Renal cortical epithelial cell (primary cell): ENCODE results near the gene TERT. TPM values are rescaled to one million over a fixed set of nuclear protein-coding genes. Genes with fewer than 3 reads are reported as not detected.
"Not testable (repeated sequence)": the region's sequence is repeated elsewhere in the genome, so short reads cannot be mapped to it uniquely, and the experiment has no call there.

Source experiments
- DNase-seq: peaks from one replicate; pipeline ENCODE4 v3.0.0-alpha.2; 2011; ENCODE audit warnings: low read depth
- total RNA-seq: library from RNA; depleted of rRNA; stranded (reverse); fragments of >200 nt; gene quantifications from 2 replicates; pipeline ENCODE4 v1.2.3, GENCODE V29; 2014

Gene TERT
- total RNA-seq, 1 donor from 2014 or later = not detected

DNA sequence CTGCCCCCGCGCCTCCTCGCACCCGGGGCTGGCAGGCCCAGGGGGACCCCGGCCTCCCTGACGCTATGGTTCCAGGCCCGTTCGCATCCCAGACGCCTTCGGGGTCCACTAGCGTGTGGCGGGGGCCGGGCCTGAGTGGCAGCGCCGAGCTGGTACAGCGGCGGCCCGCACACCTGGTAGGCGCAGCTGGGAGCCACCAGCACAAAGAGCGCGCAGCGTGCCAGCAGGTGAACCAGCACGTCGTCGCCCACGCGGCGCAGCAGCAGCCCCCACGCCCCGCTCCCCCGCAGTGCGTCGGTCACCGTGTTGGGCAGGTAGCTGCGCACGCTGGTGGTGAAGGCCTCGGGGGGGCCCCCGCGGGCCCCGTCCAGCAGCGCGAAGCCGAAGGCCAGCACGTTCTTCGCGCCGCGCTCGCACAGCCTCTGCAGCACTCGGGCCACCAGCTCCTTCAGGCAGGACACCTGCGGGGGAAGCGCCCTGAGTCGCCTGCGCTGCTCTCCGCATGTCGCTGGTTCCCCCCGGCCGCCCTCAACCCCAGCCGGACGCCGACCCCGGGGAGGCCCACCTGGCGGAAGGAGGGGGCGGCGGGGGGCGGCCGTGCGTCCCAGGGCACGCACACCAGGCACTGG, 548 bp downstream of the TERT start:
- no peak for DNase-seq

GRCh38 chr5:1293416-1294205, 1.3 kb downstream of the TERT start:
- no peak for DNase-seq

DNA sequence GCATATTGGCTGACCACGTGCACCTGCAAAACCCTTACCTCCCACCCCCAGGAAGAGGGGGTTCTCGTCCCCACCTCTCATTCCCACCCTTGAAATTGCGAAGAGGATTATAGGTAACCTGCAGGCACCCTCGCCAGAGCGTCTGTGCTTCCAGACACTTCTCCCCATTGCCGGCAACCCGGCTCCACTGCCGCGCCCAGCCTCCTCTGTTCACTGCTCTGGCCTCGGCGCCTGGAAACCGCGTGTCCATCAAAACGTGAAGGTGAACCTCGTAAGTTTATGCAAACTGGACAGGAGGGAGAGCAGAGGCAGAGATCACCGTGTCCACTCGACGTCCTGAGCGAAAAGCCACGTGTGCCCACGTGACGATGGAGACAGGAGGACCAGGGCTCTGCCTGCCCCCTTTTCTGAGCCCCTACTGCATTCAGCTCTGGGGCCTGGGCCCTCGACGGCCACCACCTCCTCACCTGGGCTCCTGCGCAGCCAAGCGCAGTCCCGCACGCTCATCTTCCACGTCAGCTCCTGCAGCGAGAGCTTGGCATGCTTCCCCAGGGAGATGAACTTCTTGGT, 1.9 kb downstream of the TERT start:
- no peak for DNase-seq

- DNase-seq = no peak
Observed at GRCh38 chr5:1292139-1292538, 2.7 kb downstream of the TERT start.

- DNase-seq = no peak
Observed at GRCh38 chr5:1291611-1292080, 3.2 kb downstream of the TERT start.

DNA sequence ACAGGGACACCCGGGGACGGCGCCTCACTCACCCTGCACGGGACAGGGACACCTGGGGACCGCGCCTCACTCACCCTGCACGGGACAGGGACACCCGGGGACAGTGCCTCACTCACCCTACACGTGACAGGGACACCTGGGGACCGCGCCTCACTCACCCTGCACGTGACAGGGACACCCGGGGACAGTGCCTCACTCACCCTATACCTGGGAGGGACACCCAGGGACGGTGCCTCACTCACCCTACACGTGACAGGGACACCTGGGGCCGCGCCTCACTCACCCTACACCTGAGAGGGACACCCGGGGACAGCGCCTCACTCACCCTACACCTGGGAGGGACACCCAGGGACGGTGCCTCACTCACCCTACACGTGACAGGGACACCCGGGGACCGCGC, 3.9 kb downstream of the TERT start:
- DNase-seq = not testable (repeated sequence)

DNA sequence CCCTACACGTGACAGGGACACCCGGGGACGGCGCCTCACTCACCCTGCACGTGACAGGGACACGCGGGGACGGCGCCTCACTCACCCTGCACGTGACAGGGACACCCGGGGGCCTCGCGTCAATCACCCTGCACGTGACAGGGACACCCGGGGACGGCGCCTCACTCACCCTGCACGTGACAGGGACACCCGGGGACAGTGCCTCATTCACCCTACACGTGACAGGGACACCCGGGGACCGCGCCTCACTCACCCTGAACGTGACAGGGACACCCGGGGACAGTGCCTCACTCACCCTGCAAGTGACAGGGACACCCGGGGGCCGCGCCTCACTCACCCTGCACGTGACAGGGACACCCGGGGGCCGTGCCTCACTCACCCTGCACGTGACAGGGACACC, 5.3 kb downstream of the TERT start:
- not testable (repeated sequence) for DNase-seq

GRCh38 chr5:1288439-1289335, 6.2 kb downstream of the TERT start:
- no peak for DNase-seq

GRCh38 chr5:1285883-1286291, 9.0 kb downstream of the TERT start:
- no peak for DNase-seq

DNA sequence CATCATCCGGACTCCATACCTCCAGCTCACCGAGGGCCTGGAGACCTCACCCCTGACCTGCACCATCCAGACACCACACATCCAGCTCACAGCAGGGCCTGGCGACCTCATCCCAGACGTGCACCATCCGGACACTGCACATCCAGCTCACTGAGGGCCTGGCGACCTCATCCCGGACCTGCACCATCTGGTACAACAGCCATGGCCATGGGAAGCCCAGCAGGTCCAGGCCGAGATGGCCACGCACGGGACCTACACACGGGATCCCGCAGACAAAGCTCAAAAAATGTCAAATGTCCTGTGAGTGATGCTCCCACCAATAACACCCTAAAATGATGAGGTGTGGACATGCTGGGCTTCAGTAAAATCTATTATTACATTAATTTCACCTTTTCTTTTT, 9.7 kb downstream of the TERT start:
- DNase-seq = no peak

GRCh38 chr5:1284336-1284970, 10.4 kb downstream of the TERT start:
- DNase-seq = not testable (repeated sequence)

- DNase-seq = not testable (repeated sequence)
Observed at GRCh38 chr5:1283729-1284041, 11.2 kb downstream of the TERT start.

DNA sequence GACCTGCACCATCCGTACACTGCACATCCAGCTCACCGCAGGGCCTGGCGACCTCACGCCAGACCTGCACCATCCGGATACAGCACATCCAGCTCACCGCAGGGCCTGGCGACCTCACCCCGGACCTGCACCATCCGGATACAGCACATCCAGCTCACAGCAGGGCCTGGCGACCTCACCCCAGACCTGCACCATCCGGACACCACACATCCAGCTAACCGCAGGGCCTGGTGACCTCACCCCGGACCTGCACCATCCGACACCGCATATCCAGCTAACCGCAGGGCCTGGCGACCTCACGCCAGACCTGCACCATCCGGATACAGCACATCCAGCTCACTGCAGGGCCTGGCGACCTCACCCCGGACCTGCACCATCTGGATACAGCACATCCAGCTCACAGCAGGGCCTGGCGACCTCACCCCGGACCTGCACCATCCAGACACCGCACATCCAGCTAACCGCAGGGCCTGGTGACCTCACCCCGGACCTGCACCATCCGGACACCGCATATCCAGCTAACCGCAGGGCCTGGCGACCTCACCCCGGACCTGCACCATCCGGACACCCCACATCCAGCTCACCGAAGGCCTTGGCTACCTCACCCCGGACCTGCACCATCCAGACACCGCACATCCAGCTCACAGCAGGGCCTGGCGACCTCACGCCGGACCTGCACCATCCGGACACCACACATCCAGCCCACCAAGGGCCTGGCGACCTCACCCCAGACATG, 11.7 kb downstream of the TERT start:
- DNase-seq = not testable (repeated sequence)

DNA sequence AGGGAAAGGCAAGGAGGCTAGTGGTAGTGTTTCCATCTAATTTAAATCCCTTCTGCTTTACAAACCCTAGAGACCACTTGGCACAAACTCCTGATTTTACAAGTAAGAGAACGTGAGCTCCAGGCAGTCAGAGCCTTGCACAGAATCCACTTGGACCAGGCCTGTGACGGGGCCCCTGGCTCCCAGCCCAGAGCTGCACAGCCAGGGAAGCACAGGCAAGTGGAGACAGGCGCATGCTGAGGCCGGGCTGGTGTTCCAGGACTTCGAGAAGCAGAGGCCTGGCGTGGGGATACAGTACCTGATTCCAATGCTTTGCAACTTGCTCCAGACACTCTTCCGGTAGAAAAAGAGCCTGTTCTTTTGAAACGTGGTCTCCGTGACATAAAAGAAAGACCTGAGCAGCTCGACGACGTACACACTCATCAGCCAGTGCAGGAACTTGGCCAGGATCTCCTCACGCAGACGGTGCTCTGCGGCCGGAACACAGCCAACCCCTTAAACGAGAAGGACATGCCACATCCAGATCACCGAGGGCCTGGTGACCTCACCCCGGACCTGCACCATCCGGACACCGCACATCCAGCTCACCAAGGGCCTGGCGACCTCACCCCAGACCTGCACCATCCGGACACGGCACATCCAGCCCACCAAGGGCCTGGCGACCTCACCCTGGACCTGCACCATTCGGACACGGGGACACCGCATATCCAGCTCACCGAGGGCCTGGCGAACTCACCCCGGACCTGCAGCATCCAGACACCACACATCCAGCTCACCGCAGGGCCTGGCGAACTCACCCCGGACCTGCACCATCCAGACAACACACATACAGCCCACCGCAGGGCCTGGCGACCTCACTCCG, 12.5 kb downstream of the TERT start:
- DNase-seq = no peak

- no peak for DNase-seq
Observed at GRCh38 chr5:1281038-1281882, 13.6 kb downstream of the TERT start.

- DNase-seq = no peak
Observed at GRCh38 chr5:1280177-1281037, 14.5 kb downstream of the TERT start.

DNA sequence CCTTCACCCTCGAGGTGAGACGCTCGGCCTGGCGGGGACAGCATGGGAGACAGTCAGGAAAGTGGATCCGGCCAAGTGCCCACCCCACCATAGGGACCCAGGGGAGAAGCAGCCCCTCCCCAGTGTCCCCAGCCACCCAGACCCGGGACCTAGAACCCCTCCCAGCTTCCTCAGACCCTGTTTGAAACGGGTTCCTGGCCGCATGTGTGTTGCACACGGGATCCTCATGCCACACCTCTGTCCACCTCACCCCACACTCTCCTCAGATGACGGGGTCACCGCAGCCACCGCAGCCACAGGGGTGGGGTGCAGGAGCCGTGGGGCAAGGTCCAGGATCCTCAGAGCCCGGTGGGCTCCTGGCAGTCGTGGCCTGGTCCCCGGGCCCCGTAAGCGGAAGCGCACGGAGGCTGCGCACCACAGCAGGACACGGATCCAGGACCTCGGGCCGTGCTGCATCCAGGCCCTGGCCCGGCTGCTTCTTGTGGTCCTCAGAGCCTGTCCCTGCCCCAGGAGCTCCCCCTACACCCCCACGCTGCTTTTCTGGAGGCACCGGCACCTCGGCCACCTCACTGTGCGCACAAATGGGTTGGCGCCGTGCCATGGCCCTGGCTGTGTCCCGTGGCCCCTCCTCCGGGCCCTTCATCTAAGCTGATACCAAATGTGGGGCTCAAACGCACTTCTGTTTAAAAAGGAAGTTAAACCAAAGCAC, 15.3 kb downstream of the TERT start:
- no peak for DNase-seq
